Measurements from ENCODE around the gene IBTK.

DNA sequence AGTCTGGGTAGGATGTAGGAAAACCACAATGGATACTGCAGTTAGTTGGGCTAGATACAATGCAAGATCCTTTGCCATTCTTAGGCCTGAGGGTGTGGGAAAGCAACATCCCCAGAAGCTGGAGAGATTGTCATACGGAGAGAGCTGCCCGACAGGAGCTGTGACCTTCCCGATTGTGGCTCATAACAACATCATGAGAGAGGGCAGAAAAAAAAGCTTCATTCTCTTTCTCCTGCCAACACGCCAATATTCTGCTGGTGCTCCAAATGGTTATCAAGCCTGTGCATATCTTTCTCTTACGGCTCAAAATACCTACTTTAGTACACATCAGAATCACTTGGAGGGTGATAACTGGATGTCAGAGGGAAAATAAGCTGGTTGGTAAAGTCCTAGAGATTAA, 81.1 kb downstream of the IBTK start:
- TF ChIP-seq CTCF (conservative IDR thresholded peaks at IDR 0.05; ENCODE audit: low read depth, low read length) (no peak), POLR2A (IDR thresholded peaks at IDR 0.05; ENCODE audit: low read depth, low read length) (no peak), MAZ (IDR thresholded peaks at IDR 0.05; ENCODE audit: borderline replicate concordance, low read depth, low read length) (no peak), CEBPB (IDR thresholded peaks at IDR 0.05; ENCODE audit: low read depth, low read length) (no peak), RFX5 (IDR thresholded peaks at IDR 0.05; ENCODE audit: low read depth, low read length) (no peak), RAD21 (IDR thresholded peaks at IDR 0.05; ENCODE audit: low read length) (no peak)
- TF ChIP-seq, protein P1, sequence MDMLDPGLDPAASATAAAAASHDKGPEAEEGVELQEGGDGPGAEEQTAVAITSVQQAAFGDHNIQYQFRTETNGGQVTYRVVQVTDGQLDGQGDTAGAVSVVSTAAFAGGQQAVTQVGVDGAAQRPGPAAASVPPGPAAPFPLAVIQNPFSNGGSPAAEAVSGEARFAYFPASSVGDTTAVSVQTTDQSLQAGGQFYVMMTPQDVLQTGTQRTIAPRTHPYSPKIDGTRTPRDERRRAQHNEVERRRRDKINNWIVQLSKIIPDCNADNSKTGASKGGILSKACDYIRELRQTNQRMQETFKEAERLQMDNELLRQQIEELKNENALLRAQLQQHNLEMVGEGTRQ (IDR thresholded peaks at IDR 0.05; ENCODE audit: low read depth, low read length) = no peak

Data from IMR-90 (cell line).